GM23338 (cell line): ENCODE data around the gene AZU1. TPM values are rescaled to one million over a fixed set of nuclear protein-coding genes. Genes with fewer than 3 reads are reported as not detected.

ENCODE experiments used
- ATAC-seq: fragments of 200-7000 bp; cut with Tn5 transposase; 3 replicates; pipeline ENCODE4 v1.9.1; 2020
- DNase-seq: peaks from one replicate; pipeline ENCODE4 v3.0.0-alpha.2; 2015; ENCODE audit warnings: low spot score
- H2AFZ ChIP-seq: fragments of 200-600 bp; sonication (generic); 2 replicates; pipeline ENCODE4 v1.8.0; 2016; ENCODE audit warnings: antibody characterized with exemption, mild to moderate bottlenecking, moderate library complexity
- H3F3A ChIP-seq: fragments of 200-600 bp; sonication (generic); replicated peaks from 2 replicates; pipeline ENCODE4 v1.8.0; 2017; ENCODE audit warnings: antibody characterized with exemption, mixed run types, low read depth
- H3K27ac ChIP-seq: fragments of 200-600 bp; sonication (generic); 2 replicates; pipeline ENCODE4 v1.6.1; 2016; ENCODE audit warnings: low read depth
- H3K27me3 ChIP-seq: fragments of 200-600 bp; sonication (generic); 2 replicates; pipeline ENCODE4 v1.8.0; 2016; ENCODE audit warnings: mild to moderate bottlenecking, mixed run types, moderate library complexity; ENCODE audit not compliant: insufficient read depth
- H3K36me3 ChIP-seq: fragments of 200-600 bp; sonication (generic); 2 replicates; pipeline ENCODE4 v1.8.0; 2016; ENCODE audit warnings: mild to moderate bottlenecking; ENCODE audit not compliant: insufficient read depth
- H3K4me1 ChIP-seq: fragments of 200-600 bp; sonication (generic); 2 replicates; pipeline ENCODE4 v1.8.0; 2016; ENCODE audit warnings: mild to moderate bottlenecking, moderate library complexity; ENCODE audit not compliant: insufficient read depth
- H3K4me2 ChIP-seq: fragments of 200-600 bp; sonication (generic); 2 replicates; pipeline ENCODE4 v1.7.1; 2017; ENCODE audit warnings: mixed run types
- H3K4me3 ChIP-seq: fragments of 200-600 bp; sonication (generic); 2 replicates; pipeline ENCODE4 v1.6.1; 2016; ENCODE audit warnings: mixed run types
- H3K79me2 ChIP-seq: fragments of 200-600 bp; sonication (generic); replicated peaks from 2 replicates; pipeline ENCODE4 v1.8.0; 2017; ENCODE audit warnings: mild to moderate bottlenecking; ENCODE audit not compliant: insufficient read depth
- H3K9me2 ChIP-seq: fragments of 200-600 bp; sonication (generic); 2 replicates; pipeline ENCODE4 v1.8.0; 2017; ENCODE audit not compliant: insufficient read depth
- H4K20me1 ChIP-seq: fragments of 200-600 bp; sonication (generic); replicated peaks from 2 replicates; pipeline ENCODE4 v1.8.0; 2017; ENCODE audit warnings: mild to moderate bottlenecking; ENCODE audit not compliant: insufficient read depth
- H3K27ac Mint-ChIP-seq: 2 replicates; pipeline ENCODE4 v1.8.0; 2020; ENCODE audit warnings: inconsistent platforms, mild to moderate bottlenecking, moderate library complexity, mixed read lengths
- H3K27me3 Mint-ChIP-seq: 3 replicates; pipeline ENCODE4 v1.8.0; 2022; ENCODE audit warnings: low read depth, mild to moderate bottlenecking, moderate library complexity, mixed read lengths, inconsistent platforms; ENCODE audit not compliant: insufficient read depth, poor library complexity
- H3K36me3 Mint-ChIP-seq: 3 replicates; pipeline ENCODE4 v1.8.0; 2021; ENCODE audit warnings: low read depth, mild to moderate bottlenecking, inconsistent platforms, moderate library complexity, mixed read lengths
- H3K4me1 Mint-ChIP-seq: 3 replicates; pipeline ENCODE4 v1.8.0; 2020; ENCODE audit warnings: mild to moderate bottlenecking, inconsistent platforms, mixed read lengths
- H3K4me3 Mint-ChIP-seq: 3 replicates; pipeline ENCODE4 v1.8.0; 2021; ENCODE audit warnings: moderate library complexity, mild to moderate bottlenecking, inconsistent platforms, mixed read lengths
- H3K9me3 Mint-ChIP-seq: 3 replicates; pipeline ENCODE4 v1.8.0; 2020; ENCODE audit warnings: moderate library complexity, mild to moderate bottlenecking, inconsistent platforms, mixed read lengths
- CREB1 ChIP-seq: fragments of 250-450 bp; sonication (Bioruptor Pico); IDR thresholded peaks from 2 replicates; pipeline ENCODE4 v1.5.0; 2020; ENCODE audit warnings: low read depth, mild to moderate bottlenecking, moderate library complexity
- CTCF ChIP-seq, 2 experiments: fragments of 200-600 bp in 1 of 2; sonication (generic) in 1 of 2; conservative IDR thresholded peaks; 2 replicates each; pipeline versions ENCODE4 v1.5.1 to v1.6.1; 2016 to 2017; ENCODE audit warnings: antibody characterized with exemption in 2 of 2, low read depth in 2 of 2, mild to moderate bottlenecking in 2 of 2, moderate library complexity in 1 of 2
- EZH2 ChIP-seq: fragments of 200-600 bp; sonication (generic); IDR thresholded peaks from one replicate; pipeline ENCODE4 v1.8.0; 2017; ENCODE audit warnings: antibody characterized with exemption, mild to moderate bottlenecking, low read depth; ENCODE audit not compliant: unreplicated experiment
- EZH2phosphoT487 ChIP-seq: fragments of 200-600 bp; sonication (generic); IDR thresholded peaks from one replicate; pipeline ENCODE4 v1.8.1; 2018; ENCODE audit warnings: antibody characterized with exemption; ENCODE audit not compliant: unreplicated experiment
- JUNB ChIP-seq: IDR thresholded peaks from one replicate; pipeline ENCODE4 v1.6.1; 2016; ENCODE audit warnings: antibody characterized with exemption; ENCODE audit not compliant: unreplicated experiment
- NANOG ChIP-seq: IDR thresholded peaks from 2 replicates; pipeline ENCODE4 v1.6.1; 2016; ENCODE audit warnings: antibody characterized with exemption, borderline replicate concordance
- POLR2AphosphoS5 ChIP-seq: IDR thresholded peaks from 2 replicates; pipeline ENCODE4 v1.6.1; 2016; ENCODE audit warnings: antibody characterized with exemption, low read depth
- REST ChIP-seq: IDR thresholded peaks from one replicate; pipeline ENCODE4 v1.6.1; 2018; ENCODE audit warnings: antibody characterized with exemption; ENCODE audit not compliant: unreplicated experiment
- STAT1 ChIP-seq: IDR thresholded peaks from one replicate; pipeline ENCODE4 v1.6.1; 2016; ENCODE audit warnings: antibody characterized with exemption; ENCODE audit not compliant: unreplicated experiment
- ZNF114 ChIP-seq: fragments of 250-450 bp; sonication (Bioruptor Pico); IDR thresholded peaks from 2 replicates; pipeline ENCODE4 v1.5.0; 2020; ENCODE audit warnings: mild to moderate bottlenecking, moderate library complexity
- ZNF331 ChIP-seq: fragments of 250-450 bp; sonication (Bioruptor Pico); IDR thresholded peaks from 2 replicates; pipeline ENCODE4 v1.5.0; 2020; ENCODE audit warnings: low read depth, mild to moderate bottlenecking, moderate library complexity
- ZNF462 ChIP-seq: fragments of 250-450 bp; sonication (Bioruptor Pico); IDR thresholded peaks from 2 replicates; pipeline ENCODE4 v1.5.0; 2020; ENCODE audit warnings: mild to moderate bottlenecking, moderate library complexity
- polyA plus RNA-seq: library from polyadenylated mRNA; unstranded; fragments of >200 nt; fragmentation: Nextera tagmentation; extraction: Ambion mirVana; gene quantifications from 2 replicates; pipeline ENCODE4 v1.2.1, GENCODE V29; 2016
- total RNA-seq: library from RNA; depleted of rRNA; stranded (reverse); fragments of >200 nt; shearing (Covaris generic); gene quantifications from 2 replicates; pipeline ENCODE4 v1.2.3, GENCODE V29; 2014
- TF ChIP-seq, protein P1 (sequence below): IDR thresholded peaks from 2 replicates; pipeline ENCODE4 v1.6.1; 2016; ENCODE audit warnings: antibody characterized with exemption

Gene AZU1
- total and polyA plus RNA-seq, 2 experiments from 2014 or later, result 0.78 to 1.4 TPM

- H3K27me3 Mint-ChIP-seq, result peaks cover 28% of the 10 kb centered on the region
- H2AFZ ChIP-seq, result no peak overlapping the region
- H3K27ac ChIP-seq, result no peak overlapping the region
- H3K4me3 Mint-ChIP-seq, result no peak overlapping the region
- peaks cover 19% of the 10 kb centered on the region for H3F3A ChIP-seq
- no peaks in the 10 kb centered on the region for H3K4me1 ChIP-seq
- H3K4me2 ChIP-seq, result no peak overlapping the region
- H3K4me3 ChIP-seq, result no peak overlapping the region
- H3K9me3 Mint-ChIP-seq, result peaks cover 11% of the 10 kb centered on the region
- H3K4me1 Mint-ChIP-seq, result no peaks in the 10 kb centered on the region
- peak; percentile 45 for ATAC-seq
- TF ChIP-seq ZNF462 (no peak), CTCF (conservative IDR thresholded peaks at IDR 0.05; ENCODE audit: low read depth in 2 of 2) (no peak), CREB1 (CRISPR knock-in tag) (no peak), POLR2AphosphoS5 (no peak), JUNB (no peak), ZNF331 (no peak), NANOG (no peak), STAT1 (no peak), EZH2 (no peak), EZH2phosphoT487 (no peak), REST (no peak), ZNF114 (no peak)
- TF ChIP-seq, protein P1, sequence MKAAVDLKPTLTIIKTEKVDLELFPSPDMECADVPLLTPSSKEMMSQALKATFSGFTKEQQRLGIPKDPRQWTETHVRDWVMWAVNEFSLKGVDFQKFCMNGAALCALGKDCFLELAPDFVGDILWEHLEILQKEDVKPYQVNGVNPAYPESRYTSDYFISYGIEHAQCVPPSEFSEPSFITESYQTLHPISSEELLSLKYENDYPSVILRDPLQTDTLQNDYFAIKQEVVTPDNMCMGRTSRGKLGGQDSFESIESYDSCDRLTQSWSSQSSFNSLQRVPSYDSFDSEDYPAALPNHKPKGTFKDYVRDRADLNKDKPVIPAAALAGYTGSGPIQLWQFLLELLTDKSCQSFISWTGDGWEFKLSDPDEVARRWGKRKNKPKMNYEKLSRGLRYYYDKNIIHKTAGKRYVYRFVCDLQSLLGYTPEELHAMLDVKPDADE, result no peak
- no peaks in the 10 kb centered on the region for H3K9me2 ChIP-seq
- peaks cover 46% of the 10 kb centered on the region for H3K36me3 Mint-ChIP-seq
- H3K27me3 ChIP-seq, result no peaks in the 10 kb centered on the region
- H3K79me2 ChIP-seq, result no peaks in the 10 kb centered on the region
- DNase-seq, result peak; percentile 83
- H4K20me1 ChIP-seq, result no peaks in the 10 kb centered on the region
- no peak overlapping the region for H3K27ac Mint-ChIP-seq
- no peaks in the 10 kb centered on the region; the same call in 1 of the 2 replicates for H3K36me3 ChIP-seq
Measured at GRCh38 chr19:873084-873483, 45.4 kb downstream of the AZU1 start.
